Measurements from ENCODE around the gene FGF21.

FGF21 gene

GRCh38 chr19:48795685-48796070 lies 40.4 kb downstream of the FGF21 start:
- no peak for DNase-seq (ENCODE audit: low read depth)
- TF ChIP-seq CTCF (IDR thresholded peaks at IDR 0.05; ENCODE audit: insufficient read depth, low read depth, low read length, missing control alignments) = no peak
- H3K4me3 ChIP-seq (ENCODE audit: low read length) = no peak overlapping the region

GRCh38 chr19:48796298-48797083 lies 41.2 kb downstream of the FGF21 start:
- H3K4me3 ChIP-seq (ENCODE audit: low read length) = no peak overlapping the region
- no peak for TF ChIP-seq CTCF (IDR thresholded peaks at IDR 0.05; ENCODE audit: insufficient read depth, low read depth, low read length, missing control alignments)
- DNase-seq (ENCODE audit: low read depth) = no peak

GRCh38 chr19:48797103-48797502 lies 41.8 kb downstream of the FGF21 start:
- no peak for DNase-seq (ENCODE audit: low read depth)
- TF ChIP-seq CTCF (IDR thresholded peaks at IDR 0.05; ENCODE audit: insufficient read depth, low read depth, low read length, missing control alignments) = no peak
- H3K4me3 ChIP-seq (ENCODE audit: low read length) = no peak overlapping the region

- no peak for TF ChIP-seq CTCF (IDR thresholded peaks at IDR 0.05; ENCODE audit: insufficient read depth, low read depth, low read length, missing control alignments)
- no peak overlapping the region for H3K4me3 ChIP-seq (ENCODE audit: low read length)
- DNase-seq (ENCODE audit: low read depth) = peak; percentile 24
Measured at GRCh38 chr19:48798937-48799336, 43.6 kb downstream of the FGF21 start.

GRCh38 chr19:48799358-48800300 lies 44.3 kb downstream of the FGF21 start:
- DNase-seq (ENCODE audit: low read depth) = no peak
- no peak for TF ChIP-seq CTCF (IDR thresholded peaks at IDR 0.05; ENCODE audit: insufficient read depth, low read depth, low read length, missing control alignments)
- H3K4me3 ChIP-seq (ENCODE audit: low read length) = no peak overlapping the region

GRCh38 chr19:48802623-48803022 lies 47.3 kb downstream of the FGF21 start:
- no peak overlapping the region for H3K4me3 ChIP-seq (ENCODE audit: low read length)
- no peak for DNase-seq (ENCODE audit: low read depth)
- TF ChIP-seq CTCF (IDR thresholded peaks at IDR 0.05; ENCODE audit: insufficient read depth, low read depth, low read length, missing control alignments) = no peak

Data from epithelial cell of esophagus (primary cell).